Neutrophil (primary cell): Measurements from ENCODE around the gene CDKN2B-AS1.

Experiments used
- H3K27ac ChIP-seq: fragments of 200-600 bp; sonication (generic); 2 replicates; pipeline ENCODE4 v1.5.1; 2016; ENCODE audit warnings: mild to moderate bottlenecking, moderate library complexity
- H3K27me3 ChIP-seq: fragments of 200-600 bp; sonication (generic); 2 replicates; pipeline ENCODE4 v1.6.0; 2016; ENCODE audit warnings: mild to moderate bottlenecking
- H3K36me3 ChIP-seq: fragments of 200-600 bp; sonication (generic); 2 replicates; pipeline ENCODE4 v1.5.1; 2017
- H3K4me1 ChIP-seq, 2 experiments: fragments of 200-600 bp in 1 of 2; sonication (generic) in 1 of 2; 1 replicate in 1 of 2; 2 replicates in 1 of 2; pipeline versions ENCODE4 v1.5.1 to v1.6.1; 2013 to 2016; ENCODE audit warnings: low read depth in 1 of 2, low read length in 1 of 2, mild to moderate bottlenecking in 1 of 2, moderate library complexity in 1 of 2; ENCODE audit not compliant: control insufficient read depth in 1 of 2, insufficient read depth in 1 of 2
- H3K4me3 ChIP-seq, 2 experiments: fragments of 200-600 bp in 1 of 2; sonication (generic) in 1 of 2; 1 replicate in 1 of 2; 2 replicates in 1 of 2; pipeline ENCODE4 v1.5.1; 2013 to 2016; ENCODE audit warnings: low read depth in 1 of 2, low read length in 1 of 2, mild to moderate bottlenecking in 1 of 2, moderate library complexity in 1 of 2
- H3K9me3 ChIP-seq: fragments of 200-600 bp; sonication (generic); 2 replicates; pipeline ENCODE4 v1.5.1; 2016
- TF ChIP-seq, protein P1 (sequence below): fragments of 200-600 bp; sonication (generic); IDR thresholded peaks from 2 replicates; pipeline ENCODE4 v1.5.1; 2016; ENCODE audit warnings: antibody characterized with exemption

Gene CDKN2B-AS1

DNA sequence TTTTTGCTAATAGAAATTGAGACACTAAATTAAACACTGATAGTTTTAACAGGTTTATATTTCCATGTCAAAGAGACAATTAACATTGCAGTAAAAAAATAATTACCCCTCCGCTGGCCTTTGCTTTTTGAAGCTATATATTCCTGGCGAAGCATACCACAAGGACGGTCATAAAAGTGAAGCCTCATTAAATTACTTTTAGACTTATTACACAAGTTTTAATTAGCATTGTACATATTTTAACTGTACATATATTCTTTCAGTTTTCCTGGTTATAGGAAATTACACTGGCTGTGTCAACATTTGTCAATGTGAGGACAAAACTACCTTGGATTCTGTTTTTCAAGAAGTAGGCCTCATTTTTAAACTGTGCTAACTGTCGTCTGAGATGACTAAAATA is 1.6 kb upstream of the CDKN2B-AS1 start:
- Histone ChIP-seq H3K27ac (no peak overlapping the region), H3K4me3 (no peak overlapping the region), H3K36me3 (no peaks in the 10 kb centered on the region), H3K4me1 (peaks cover 22 to 30% of the 10 kb centered on the region in 2 experiments), H3K9me3 (no peaks in the 10 kb centered on the region), H3K27me3 (peaks cover 95% of the 10 kb centered on the region)
- TF ChIP-seq, protein P1, sequence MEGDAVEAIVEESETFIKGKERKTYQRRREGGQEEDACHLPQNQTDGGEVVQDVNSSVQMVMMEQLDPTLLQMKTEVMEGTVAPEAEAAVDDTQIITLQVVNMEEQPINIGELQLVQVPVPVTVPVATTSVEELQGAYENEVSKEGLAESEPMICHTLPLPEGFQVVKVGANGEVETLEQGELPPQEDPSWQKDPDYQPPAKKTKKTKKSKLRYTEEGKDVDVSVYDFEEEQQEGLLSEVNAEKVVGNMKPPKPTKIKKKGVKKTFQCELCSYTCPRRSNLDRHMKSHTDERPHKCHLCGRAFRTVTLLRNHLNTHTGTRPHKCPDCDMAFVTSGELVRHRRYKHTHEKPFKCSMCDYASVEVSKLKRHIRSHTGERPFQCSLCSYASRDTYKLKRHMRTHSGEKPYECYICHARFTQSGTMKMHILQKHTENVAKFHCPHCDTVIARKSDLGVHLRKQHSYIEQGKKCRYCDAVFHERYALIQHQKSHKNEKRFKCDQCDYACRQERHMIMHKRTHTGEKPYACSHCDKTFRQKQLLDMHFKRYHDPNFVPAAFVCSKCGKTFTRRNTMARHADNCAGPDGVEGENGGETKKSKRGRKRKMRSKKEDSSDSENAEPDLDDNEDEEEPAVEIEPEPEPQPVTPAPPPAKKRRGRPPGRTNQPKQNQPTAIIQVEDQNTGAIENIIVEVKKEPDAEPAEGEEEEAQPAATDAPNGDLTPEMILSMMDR, result no peak

DNA sequence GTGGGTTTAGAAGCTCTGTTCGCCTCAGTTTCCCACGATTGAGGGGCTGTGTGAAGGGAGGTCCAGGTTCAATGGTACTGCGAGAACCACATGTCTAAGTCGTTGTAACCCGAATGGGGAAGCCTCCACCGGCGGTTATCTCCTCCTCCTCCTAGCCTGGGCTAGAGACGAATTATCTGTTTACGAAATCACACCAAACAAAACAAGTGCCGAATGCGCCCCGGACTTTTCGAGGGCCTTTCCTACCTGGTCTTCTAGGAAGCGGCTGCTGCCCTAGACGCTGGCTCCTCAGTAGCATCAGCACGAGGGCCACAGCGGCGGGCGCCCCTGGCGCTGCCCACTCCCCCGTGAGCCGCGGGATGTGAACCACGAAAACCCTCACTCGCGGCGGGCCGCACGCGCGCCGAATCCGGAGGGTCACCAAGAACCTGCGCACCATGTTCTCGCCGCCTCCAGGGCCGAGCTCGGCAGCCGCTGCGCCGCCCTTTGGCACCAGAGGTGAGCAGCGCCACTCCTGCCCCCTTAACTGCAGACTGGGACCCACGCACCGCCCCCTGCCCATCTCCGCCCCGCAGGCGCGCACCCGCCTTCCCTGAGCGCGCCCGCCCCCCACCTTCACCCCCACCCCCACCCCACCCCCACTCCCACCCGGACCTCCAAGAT is 567 bp upstream of the CDKN2B-AS1 start, which contains the start of gene CDKN2A:
Gene CDKN2A (minus strand): TSS at position 500 of the 663 bp plus-strand sequence.
- Histone ChIP-seq H3K4me3 (peak within 1 kb of the TSS; percentile 71 to 79), H3K27ac (peak within 1 kb of the TSS; percentile 70), H3K4me1 (peaks cover 22 to 30% of the 10 kb centered on the region in 2 experiments), H3K9me3 (no peaks in the 10 kb centered on the region), H3K27me3 (peaks cover 95% of the 10 kb centered on the region), H3K36me3 (no peaks in the 10 kb centered on the region)
- TF ChIP-seq, protein P1, result no peak

DNA sequence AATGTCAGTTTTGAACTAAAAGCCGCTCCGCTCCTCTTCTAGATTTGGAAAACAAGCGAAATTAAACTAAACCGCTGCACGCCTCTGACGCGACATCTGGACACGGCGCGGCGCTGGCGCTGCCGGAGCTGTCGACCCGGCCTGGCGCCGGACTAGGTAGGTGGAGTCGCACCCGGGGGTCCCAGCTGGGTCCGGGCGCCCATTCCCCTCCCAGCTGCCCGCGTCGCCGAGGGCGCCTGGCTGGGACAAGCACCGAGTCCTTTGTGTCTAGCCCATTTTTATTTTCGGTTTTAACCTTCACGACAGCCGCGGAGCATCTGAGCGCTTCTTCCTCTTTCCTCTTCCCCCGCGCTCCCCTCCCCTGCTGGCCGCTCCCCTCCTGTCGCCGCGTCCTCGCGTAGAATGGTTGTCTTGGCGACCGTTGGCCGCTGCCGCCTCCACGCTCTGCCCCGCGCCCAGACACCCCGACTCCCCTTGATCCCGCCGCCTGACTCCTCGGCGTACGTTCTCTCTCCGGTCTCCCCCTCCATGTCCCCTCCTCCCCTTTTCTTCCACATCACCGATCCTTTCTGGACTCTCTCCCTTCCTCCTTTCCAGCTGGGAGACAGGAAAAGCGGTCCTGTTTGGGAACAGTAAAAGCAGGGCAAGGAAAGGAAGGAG is 545 bp downstream of the CDKN2B-AS1 start:
- H3K4me3 ChIP-seq, result peak overlapping the region; percentile 71 to 79
- H3K36me3 ChIP-seq, result no peaks in the 10 kb centered on the region
- H3K9me3 ChIP-seq, result no peaks in the 10 kb centered on the region
- peak overlapping the region; percentile 70 for H3K27ac ChIP-seq
- TF ChIP-seq, protein P1, result no peak
- peaks cover 95% of the 10 kb centered on the region for H3K27me3 ChIP-seq
- H3K4me1 ChIP-seq, result peaks cover 22 to 26% of the 10 kb centered on the region in 2 experiments

DNA sequence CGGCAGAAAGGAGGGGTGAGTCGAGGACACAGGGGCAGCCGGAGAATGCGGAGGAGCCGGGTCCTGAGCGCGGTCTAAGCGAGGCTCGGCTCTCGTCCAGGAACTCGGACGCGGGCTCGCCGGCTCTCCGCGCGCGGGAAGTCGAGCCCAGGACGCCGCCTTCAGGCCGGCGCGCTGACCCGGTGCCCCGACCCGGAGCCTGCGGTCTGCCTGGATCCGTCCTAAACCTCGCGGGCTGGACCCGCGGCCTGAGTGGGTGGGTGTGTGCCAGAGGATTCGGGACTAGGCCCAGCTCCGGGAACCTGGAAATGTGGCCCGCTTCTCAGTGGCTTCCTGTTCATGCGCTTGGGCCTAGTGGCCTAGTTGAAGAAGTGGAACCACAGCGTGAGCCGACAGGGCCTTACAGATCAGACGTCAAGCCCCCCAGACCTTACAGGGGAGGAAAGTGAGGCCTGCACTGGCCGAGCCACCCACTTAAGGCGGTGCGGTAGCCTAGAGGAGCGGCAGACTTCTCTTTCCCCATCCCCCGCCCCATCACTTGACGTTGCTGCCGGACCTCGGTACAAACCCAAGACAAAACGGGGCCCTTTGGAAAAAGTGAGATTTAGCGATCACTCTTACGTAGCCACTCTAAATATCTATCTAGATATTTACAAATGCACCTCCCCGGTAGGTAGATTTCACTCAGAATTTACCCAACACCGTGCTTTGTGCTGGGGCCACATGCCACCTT is 1.2 kb downstream of the CDKN2B-AS1 start:
- Histone ChIP-seq H3K4me3 (peak overlapping the region; percentile 71 to 79), H3K27ac (peak overlapping the region; percentile 70), H3K9me3 (no peaks in the 10 kb centered on the region), H3K4me1 (peaks cover 22 to 25% of the 10 kb centered on the region in 2 experiments), H3K27me3 (peaks cover 95% of the 10 kb centered on the region), H3K36me3 (no peaks in the 10 kb centered on the region)
- TF ChIP-seq, protein P1, result no peak

DNA sequence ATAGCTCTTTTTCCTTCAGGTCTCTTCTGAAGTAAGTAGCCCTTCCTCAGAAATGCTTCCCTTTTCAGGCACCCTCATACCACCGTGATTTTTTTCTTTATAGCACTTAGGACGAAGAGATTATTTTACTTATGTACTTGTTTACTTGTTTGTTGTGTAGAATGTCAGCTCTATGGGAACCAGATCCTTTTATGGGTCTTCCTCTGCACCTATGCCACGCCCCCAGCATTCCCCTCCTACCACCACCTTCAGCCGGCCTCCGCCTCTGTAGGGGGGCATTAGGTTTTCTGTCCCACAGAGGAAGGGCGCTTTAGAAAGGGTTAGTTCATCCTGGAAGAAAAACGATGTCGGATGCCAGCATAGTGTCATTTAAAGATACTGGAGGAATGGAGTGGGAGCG is 1.8 kb downstream of the CDKN2B-AS1 start:
- H3K4me1 ChIP-seq, result peaks cover 22 to 25% of the 10 kb centered on the region in 2 experiments
- no peaks in the 10 kb centered on the region for H3K9me3 ChIP-seq
- no peaks in the 10 kb centered on the region for H3K36me3 ChIP-seq
- peaks cover 95% of the 10 kb centered on the region for H3K27me3 ChIP-seq
- no peak overlapping the region for H3K27ac ChIP-seq
- TF ChIP-seq, protein P1, result no peak
- H3K4me3 ChIP-seq, result no peak overlapping the region
